Ramos (cell line): Measurements from ENCODE around the gene MMP11.

ENCODE experiments used
- in situ Hi-C: fragments of 300-500 bp; cut with MboI; formaldehyde crosslinking; loops from one replicate; pipeline ENCODE4 v1.14.3; 2022; ENCODE audit warnings: low sequenced_read_pairs; ENCODE audit not compliant: unreplicated experiment

Gene MMP11

GRCh38 chr22:23825246-23825905 is 52.7 kb downstream of the MMP11 start:
- in situ Hi-C loops: no loop called here

GRCh38 chr22:23826510-23827350 is 54.1 kb downstream of the MMP11 start:
- in situ Hi-C loops: no loop called here

GRCh38 chr22:23827351-23827995 is 54.8 kb downstream of the MMP11 start:
- in situ Hi-C loops: no loop called here

GRCh38 chr22:23828800-23829680 is 56.4 kb downstream of the MMP11 start:
- in situ Hi-C loops: no loop called here

GRCh38 chr22:23829845-23830372 is 57.3 kb downstream of the MMP11 start:
- in situ Hi-C loops: no loop called here

GRCh38 chr22:23831261-23831660 is 58.6 kb downstream of the MMP11 start:
- in situ Hi-C loops: no loop called here

- in situ Hi-C loops: no loop called here
These were observed 59.1 kb downstream of the MMP11 start for GRCh38 chr22:23831781-23832180.

GRCh38 chr22:23832226-23833016 is 59.8 kb downstream of the MMP11 start:
- in situ Hi-C loops: no loop called here

GRCh38 chr22:23833017-23833751 is 60.5 kb downstream of the MMP11 start:
- in situ Hi-C loops: no loop called here
